Parathyroid adenoma (tissue), 2 donors: ENCODE data around the gene ASIC3.

Source experiments
- H2AFZ ChIP-seq: fragments of 300-600 bp; sonication (generic); one replicate; pipeline ENCODE4 v1.7.0; 2017; ENCODE audit warnings: antibody characterized with exemption, mild to moderate bottlenecking
- H3K27ac ChIP-seq: fragments of 300-600 bp; sonication (generic); one replicate; pipeline ENCODE4 v1.7.0; 2017
- H3K27me3 ChIP-seq: fragments of 300-600 bp; sonication (generic); one replicate; pipeline ENCODE4 v1.7.0; 2017; ENCODE audit warnings: low read length; ENCODE audit not compliant: control insufficient read depth, insufficient read depth
- H3K36me3 ChIP-seq: fragments of 300-600 bp; sonication (generic); one replicate; pipeline ENCODE4 v1.7.0; 2017; ENCODE audit warnings: low read length; ENCODE audit not compliant: control insufficient read depth, insufficient read depth
- H3K4me1 ChIP-seq: fragments of 300-600 bp; sonication (generic); one replicate; pipeline ENCODE4 v1.7.0; 2017; ENCODE audit warnings: control low read depth
- H3K4me2 ChIP-seq: fragments of 300-600 bp; sonication (generic); one replicate; pipeline ENCODE4 v1.7.0; 2017; ENCODE audit warnings: low read length
- H3K4me3 ChIP-seq: fragments of 300-600 bp; sonication (generic); one replicate; pipeline ENCODE4 v1.7.0; 2017; ENCODE audit warnings: low read depth, low read length
- H3K79me2 ChIP-seq: fragments of 300-600 bp; sonication (generic); one replicate; pipeline ENCODE4 v1.7.0; 2017; ENCODE audit warnings: control low read depth
- H3K9ac ChIP-seq: fragments of 300-600 bp; sonication (generic); one replicate; pipeline ENCODE4 v1.7.0; 2017; ENCODE audit warnings: mild to moderate bottlenecking
- H3K9me3 ChIP-seq: fragments of 300-600 bp; sonication (generic); one replicate; pipeline ENCODE4 v1.7.0; 2017; ENCODE audit warnings: low read length; ENCODE audit not compliant: control insufficient read depth
- CTCF ChIP-seq: fragments of 300-600 bp; sonication (generic); IDR thresholded peaks from one replicate; pipeline ENCODE4 v1.7.0; 2017; ENCODE audit warnings: antibody characterized with exemption, mild to moderate bottlenecking
- donor health status: primary hyperparathyroidism.

ASIC3 gene

GRCh38 chr7:151086802-151087244, 38.5 kb downstream of the ASIC3 start:
- Histone ChIP-seq H3K4me3 (peak overlapping the region; percentile 78), H3K9ac (peak overlapping the region; percentile 82), H2AFZ (peak overlapping the region; percentile 65), H3K27me3 (no peaks in the 10 kb centered on the region), H3K4me2 (peak overlapping the region; percentile 97), H3K9me3 (no peaks in the 10 kb centered on the region), H3K4me1 (peaks cover 43% of the 10 kb centered on the region), H3K79me2 (peaks cover 42% of the 10 kb centered on the region), H3K36me3 (no peaks in the 10 kb centered on the region), H3K27ac (peak overlapping the region; percentile 87)
- TF ChIP-seq CTCF = no peak

- H2AFZ ChIP-seq = peak overlapping the region; percentile 65
- peaks cover 48% of the 10 kb centered on the region for H3K79me2 ChIP-seq
- peak overlapping the region; percentile 82 for H3K9ac ChIP-seq
- peak overlapping the region; percentile 97 for H3K4me2 ChIP-seq
- H3K9me3 ChIP-seq = no peaks in the 10 kb centered on the region
- H3K27me3 ChIP-seq = no peaks in the 10 kb centered on the region
- peak overlapping the region; percentile 78 for H3K4me3 ChIP-seq
- H3K36me3 ChIP-seq = no peaks in the 10 kb centered on the region
- H3K27ac ChIP-seq = peak overlapping the region; percentile 87
- TF ChIP-seq CTCF = no peak
- H3K4me1 ChIP-seq = peaks cover 38% of the 10 kb centered on the region
These were observed 39.1 kb downstream of the ASIC3 start for GRCh38 chr7:151087245-151088018.

- no peak overlapping the region for H3K9ac ChIP-seq
- H3K9me3 ChIP-seq = no peaks in the 10 kb centered on the region
- peak overlapping the region; percentile 78 for H3K4me3 ChIP-seq
- peaks cover 56% of the 10 kb centered on the region for H3K79me2 ChIP-seq
- peak overlapping the region; percentile 97 for H3K4me2 ChIP-seq
- TF ChIP-seq CTCF = no peak
- H3K27me3 ChIP-seq = no peaks in the 10 kb centered on the region
- H3K4me1 ChIP-seq = peaks cover 38% of the 10 kb centered on the region
- H2AFZ ChIP-seq = no peak overlapping the region
- H3K36me3 ChIP-seq = no peaks in the 10 kb centered on the region
- peak overlapping the region; percentile 87 for H3K27ac ChIP-seq
These were observed 39.9 kb downstream of the ASIC3 start for GRCh38 chr7:151088019-151088855.

- H3K4me1 ChIP-seq = peaks cover 38% of the 10 kb centered on the region
- no peak for TF ChIP-seq CTCF
- peak overlapping the region; percentile 7 for H3K4me3 ChIP-seq
These were observed 40.7 kb downstream of the ASIC3 start for GRCh38 chr7:151088856-151089699.

More at GRCh38 chr7:151088856-151089699, 40.7 kb downstream of the ASIC3 start:
- H3K27me3 ChIP-seq = no peaks in the 10 kb centered on the region
- no peaks in the 10 kb centered on the region for H3K9me3 ChIP-seq
- no peak overlapping the region for H3K9ac ChIP-seq
- H3K4me2 ChIP-seq = no peak overlapping the region
- H3K27ac ChIP-seq = peak overlapping the region; percentile 87
- no peaks in the 10 kb centered on the region for H3K36me3 ChIP-seq
- peaks cover 64% of the 10 kb centered on the region for H3K79me2 ChIP-seq
- H2AFZ ChIP-seq = no peak overlapping the region
